GM19238 (cell line): ENCODE results near the gene PAXIP1.
"Not testable (repeated sequence)": the region's sequence is repeated elsewhere in the genome, so short reads cannot be mapped to it uniquely, and the experiment has no call there.

Experiments
- DNase-seq: peaks from one replicate; pipeline ENCODE4 v3.0.0; 2011; ENCODE audit warnings: low spot score; ENCODE audit not compliant: insufficient read length

Gene PAXIP1, protein sequence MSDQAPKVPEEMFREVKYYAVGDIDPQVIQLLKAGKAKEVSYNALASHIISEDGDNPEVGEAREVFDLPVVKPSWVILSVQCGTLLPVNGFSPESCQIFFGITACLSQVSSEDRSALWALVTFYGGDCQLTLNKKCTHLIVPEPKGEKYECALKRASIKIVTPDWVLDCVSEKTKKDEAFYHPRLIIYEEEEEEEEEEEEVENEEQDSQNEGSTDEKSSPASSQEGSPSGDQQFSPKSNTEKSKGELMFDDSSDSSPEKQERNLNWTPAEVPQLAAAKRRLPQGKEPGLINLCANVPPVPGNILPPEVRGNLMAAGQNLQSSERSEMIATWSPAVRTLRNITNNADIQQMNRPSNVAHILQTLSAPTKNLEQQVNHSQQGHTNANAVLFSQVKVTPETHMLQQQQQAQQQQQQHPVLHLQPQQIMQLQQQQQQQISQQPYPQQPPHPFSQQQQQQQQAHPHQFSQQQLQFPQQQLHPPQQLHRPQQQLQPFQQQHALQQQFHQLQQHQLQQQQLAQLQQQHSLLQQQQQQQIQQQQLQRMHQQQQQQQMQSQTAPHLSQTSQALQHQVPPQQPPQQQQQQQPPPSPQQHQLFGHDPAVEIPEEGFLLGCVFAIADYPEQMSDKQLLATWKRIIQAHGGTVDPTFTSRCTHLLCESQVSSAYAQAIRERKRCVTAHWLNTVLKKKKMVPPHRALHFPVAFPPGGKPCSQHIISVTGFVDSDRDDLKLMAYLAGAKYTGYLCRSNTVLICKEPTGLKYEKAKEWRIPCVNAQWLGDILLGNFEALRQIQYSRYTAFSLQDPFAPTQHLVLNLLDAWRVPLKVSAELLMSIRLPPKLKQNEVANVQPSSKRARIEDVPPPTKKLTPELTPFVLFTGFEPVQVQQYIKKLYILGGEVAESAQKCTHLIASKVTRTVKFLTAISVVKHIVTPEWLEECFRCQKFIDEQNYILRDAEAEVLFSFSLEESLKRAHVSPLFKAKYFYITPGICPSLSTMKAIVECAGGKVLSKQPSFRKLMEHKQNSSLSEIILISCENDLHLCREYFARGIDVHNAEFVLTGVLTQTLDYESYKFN

DNA sequence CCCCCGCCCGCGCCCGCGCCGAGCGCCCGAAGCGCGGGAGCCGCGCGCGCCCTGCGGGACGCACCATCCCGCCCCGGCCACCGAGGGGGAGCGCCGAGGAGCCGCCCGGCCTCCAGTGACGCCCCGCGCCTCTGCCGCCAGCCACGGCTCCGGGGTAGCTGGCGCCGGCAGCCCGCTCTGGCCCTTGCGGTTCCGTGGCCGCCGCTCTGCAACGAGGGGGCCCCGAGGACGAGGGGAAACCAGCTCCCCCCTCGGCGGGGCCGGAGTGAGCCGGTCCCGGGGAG lies at the start of gene PAXIP1:
Gene PAXIP1 (minus strand): TSS at position 33 of the 284 bp plus-strand sequence. CDS start 195 bp downstream, outside the sequence.
- DNase-seq = peak; percentile 69

DNA sequence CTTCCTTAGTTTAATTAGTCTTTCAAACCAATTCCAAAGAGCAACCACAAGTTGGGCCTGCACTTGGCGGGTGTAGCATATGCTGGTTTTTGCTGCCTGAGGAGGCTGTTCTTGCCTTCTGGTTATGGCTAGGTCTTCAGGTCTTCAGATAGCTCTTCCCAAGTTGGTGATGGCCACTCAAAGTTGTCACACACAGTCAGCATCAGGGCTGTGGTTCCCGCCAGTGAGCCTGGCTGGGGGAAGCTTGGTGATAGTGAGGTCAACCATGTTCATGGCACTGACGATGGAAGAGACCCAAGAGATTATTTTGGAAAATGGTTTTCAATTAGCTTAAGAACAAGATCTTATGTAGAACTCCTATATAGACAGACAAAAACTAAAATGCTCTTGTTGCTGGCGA lies 48.4 kb upstream of the PAXIP1 start:
- no peak for DNase-seq

DNA sequence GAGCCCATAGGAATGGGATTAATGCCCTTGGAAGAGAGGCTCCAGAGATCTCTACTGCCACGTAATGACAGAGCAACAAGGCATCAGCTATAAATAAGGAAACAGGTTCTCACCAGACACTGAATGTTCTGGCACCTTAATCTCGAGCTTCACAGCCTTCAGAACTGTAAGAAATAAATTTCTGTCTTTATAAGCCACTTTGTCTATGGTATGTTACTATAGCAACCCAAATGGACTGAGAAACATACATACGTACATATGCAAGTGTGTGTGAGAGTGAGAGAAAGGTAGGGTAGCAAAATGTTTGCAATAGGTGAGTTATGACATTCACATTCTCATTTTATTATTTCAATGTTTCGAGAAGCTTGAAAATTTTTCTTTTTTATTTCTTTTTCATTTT lies 45.1 kb upstream of the PAXIP1 start:
- no peak for DNase-seq

DNA sequence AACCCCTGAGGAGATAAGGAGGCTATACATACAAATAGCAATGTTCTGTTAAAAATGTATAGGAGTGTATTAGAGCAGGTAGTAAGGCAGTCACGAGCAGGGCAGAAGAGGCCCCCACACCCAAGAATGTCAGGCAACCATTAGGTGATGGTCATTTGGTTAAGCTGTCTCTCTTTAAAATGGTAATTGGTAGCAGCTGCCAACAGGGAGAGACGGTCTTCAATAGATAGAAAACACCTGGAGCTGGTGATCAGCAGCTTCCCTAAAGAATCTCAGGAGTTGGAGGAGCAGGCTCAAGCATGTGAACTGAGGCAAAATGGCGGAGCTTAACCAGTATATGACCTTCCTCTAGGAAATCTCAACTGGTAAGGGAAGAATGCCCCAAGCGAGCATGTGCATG lies 40.8 kb upstream of the PAXIP1 start:
- DNase-seq = no peak

- DNase-seq = no peak
Measured at GRCh38 chr7:155038335-155038734, 35.4 kb upstream of the PAXIP1 start.

GRCh38 chr7:155034495-155034894 lies 31.6 kb upstream of the PAXIP1 start:
- DNase-seq = not testable (repeated sequence)

DNA sequence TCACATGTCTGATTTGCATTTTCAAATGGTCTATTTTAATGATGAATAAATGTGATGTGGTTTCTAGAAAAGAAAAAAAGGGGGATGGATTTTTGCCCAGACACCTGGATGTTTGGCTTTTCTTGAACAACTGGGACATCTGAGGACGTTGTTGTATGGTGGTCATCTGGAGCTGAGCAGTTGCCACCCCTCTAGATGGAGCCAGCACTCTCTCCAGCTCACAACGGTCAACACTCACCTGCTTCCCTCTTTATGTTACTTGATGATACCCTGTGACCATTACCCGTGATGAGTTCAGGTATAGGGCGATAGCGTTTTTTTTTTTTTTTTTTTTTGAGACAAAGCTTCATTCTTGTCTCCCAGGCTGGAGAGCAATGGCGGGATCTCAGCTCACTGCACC lies 30.1 kb upstream of the PAXIP1 start:
- no peak for DNase-seq

DNA sequence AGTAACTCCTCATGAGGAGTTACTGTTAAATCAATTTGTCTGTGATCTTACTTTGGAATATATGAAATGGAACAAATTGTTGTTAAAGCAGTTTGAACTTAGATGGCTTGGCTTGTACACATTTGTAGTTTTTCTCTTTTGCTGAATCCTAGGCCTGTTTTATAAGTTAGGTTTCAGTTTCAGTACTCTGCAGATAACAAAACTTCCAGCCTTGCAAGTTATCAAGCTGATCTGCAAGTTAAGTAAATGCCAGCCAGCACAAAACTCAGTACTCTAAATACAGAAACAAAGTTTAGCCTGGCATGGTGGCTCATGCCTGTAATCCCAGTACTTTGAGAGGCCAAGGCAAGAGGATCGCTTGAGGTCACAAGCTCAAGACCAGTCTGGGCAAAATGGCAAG lies 25.0 kb upstream of the PAXIP1 start:
- DNase-seq = no peak

- no peak for DNase-seq
Measured at GRCh38 chr7:155021699-155022145, 18.8 kb upstream of the PAXIP1 start.

GRCh38 chr7:155020996-155021395 lies 18.1 kb upstream of the PAXIP1 start:
- no peak for DNase-seq

DNA sequence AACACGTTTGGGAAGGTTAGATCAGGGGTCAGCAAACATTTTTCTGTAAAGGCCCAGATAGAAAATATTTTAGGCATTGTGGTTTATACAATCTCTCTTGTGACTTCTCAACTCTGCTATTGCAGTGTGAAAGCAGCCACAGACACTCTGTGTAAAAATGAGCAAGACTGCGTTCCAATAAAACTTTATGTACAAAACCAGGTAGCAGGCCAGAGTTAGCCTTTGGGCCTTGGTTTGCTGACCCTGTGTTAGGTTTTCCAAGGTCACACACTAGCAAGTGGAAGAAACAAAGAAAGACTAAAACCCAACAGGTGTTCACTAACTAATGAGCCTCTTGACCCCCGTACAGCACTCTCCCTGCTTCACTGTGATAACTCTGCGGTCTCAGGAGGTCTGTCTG lies 14.9 kb upstream of the PAXIP1 start:
- no peak for DNase-seq

GRCh38 chr7:155011086-155011485 lies 8.2 kb upstream of the PAXIP1 start:
- no peak for DNase-seq

DNA sequence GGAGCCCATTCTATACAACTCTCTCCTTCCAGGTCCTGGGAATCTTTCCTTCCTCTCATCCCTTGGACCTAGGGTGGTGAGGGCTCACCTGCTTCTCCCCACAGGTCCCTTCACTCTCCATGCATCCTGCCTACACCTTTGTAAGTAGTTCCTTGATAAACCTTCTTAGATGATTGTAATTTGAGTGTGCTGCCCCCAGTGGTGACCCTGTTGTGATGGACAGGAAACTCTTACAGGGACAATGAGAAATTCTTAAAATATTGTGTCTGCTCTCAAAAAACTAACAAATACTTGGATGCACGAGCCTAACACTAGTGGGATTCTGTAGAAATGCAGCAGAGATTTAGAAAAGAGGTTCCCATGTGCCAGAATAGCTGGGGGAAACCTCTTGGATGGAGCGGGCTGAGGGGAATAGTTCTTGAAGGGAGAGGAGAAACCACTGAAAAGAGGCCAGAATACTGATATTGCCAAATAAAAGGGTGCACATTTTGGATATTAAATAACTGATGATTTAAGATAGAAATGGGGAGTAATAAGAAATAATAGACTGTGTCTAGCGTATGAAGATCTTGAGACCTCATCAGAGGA lies 6.7 kb upstream of the PAXIP1 start:
- DNase-seq = no peak

GRCh38 chr7:155007947-155008346 lies 5.0 kb upstream of the PAXIP1 start:
- DNase-seq = no peak

- peak; percentile 94 for DNase-seq
Measured at GRCh38 chr7:155003376-155004214, 671 bp upstream of the PAXIP1 start.

- DNase-seq = peak; percentile 50
Measured at GRCh38 chr7:155002411-155003091, 373 bp downstream of the PAXIP1 start.

GRCh38 chr7:155001756-155002410 lies 1.0 kb downstream of the PAXIP1 start:
- DNase-seq = no peak

DNA sequence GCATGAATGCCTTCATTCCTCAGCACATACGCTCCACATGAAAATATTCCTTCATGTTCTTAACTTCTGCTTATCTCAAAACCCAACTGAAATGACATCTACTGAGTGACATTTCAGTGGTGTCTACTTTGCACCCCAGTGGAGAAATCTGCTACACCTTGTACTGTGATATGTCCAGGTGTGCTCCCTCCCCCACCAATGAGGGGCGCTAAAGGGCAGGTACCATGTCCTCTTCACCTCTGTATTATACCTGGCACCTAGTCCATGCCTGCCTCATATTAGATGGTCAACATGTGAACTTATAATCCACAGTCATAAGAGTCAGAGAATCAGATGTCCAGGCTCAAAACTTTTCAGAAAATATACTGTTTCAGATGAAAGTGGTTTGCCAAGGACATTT lies 2.1 kb downstream of the PAXIP1 start:
- no peak for DNase-seq

GRCh38 chr7:154998481-154998880 lies 4.4 kb downstream of the PAXIP1 start:
- DNase-seq = no peak

DNA sequence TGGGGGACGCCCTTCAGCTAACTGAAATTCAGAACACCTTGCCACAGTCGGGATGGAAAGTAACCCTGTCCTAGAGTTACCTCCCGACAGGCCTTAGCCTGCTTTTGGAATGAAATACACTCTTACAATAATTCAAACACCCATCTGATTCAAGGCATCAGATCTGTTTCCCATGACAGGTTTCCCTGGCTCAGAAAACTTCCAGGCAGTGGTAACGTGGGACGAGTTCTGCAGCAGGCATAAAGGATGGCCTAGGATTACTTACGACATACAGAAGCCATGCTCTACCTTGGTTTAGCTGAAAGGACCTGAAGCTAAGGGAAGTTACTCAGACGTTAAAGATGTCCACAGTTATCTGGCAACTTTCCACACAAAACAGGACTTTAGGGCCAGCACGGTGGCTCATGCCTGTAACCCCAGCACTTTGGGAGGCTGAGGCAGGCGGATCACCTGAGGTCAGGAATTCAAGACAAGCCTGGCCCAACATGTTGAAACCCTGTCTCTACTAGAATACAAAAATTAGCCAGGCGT lies 5.0 kb downstream of the PAXIP1 start:
- no peak for DNase-seq
